HEK293T (cell line): Measurements from ENCODE around the gene CABP4.

Experiments
- BHLHE40 ChIP-seq: fragments of 450-650 bp; IDR thresholded peaks from 2 replicates; pipeline ENCODE4 v1.6.1; 2016; ENCODE audit warnings: mild to moderate bottlenecking, moderate library complexity, borderline replicate concordance
- FOXA1 ChIP-seq: fragments of 450-650 bp; IDR thresholded peaks from 2 replicates; pipeline ENCODE4 v1.6.1; 2016; ENCODE audit warnings: mild to moderate bottlenecking
- FOXK2 ChIP-seq: fragments of 450-650 bp; IDR thresholded peaks from 2 replicates; pipeline ENCODE4 v1.6.1; 2016; ENCODE audit warnings: mild to moderate bottlenecking
- FOXM1 ChIP-seq: fragments of 450-650 bp; IDR thresholded peaks from 2 replicates; pipeline ENCODE4 v1.6.1; 2017; ENCODE audit warnings: mild to moderate bottlenecking, borderline replicate concordance
- HDGF ChIP-seq: fragments of 450-650 bp; IDR thresholded peaks from 2 replicates; pipeline ENCODE4 v1.6.1; 2017; ENCODE audit warnings: antibody characterized with exemption, borderline replicate concordance
- NFRKB ChIP-seq: fragments of 450-650 bp; IDR thresholded peaks from 2 replicates; pipeline ENCODE4 v1.6.1; 2016; ENCODE audit warnings: mild to moderate bottlenecking, moderate library complexity
- PKNOX1 ChIP-seq: fragments of 450-650 bp; IDR thresholded peaks from 2 replicates; pipeline ENCODE4 v1.6.1; 2016
- SP1 ChIP-seq: fragments of 450-650 bp; IDR thresholded peaks from 2 replicates; pipeline ENCODE4 v1.6.1; 2017
- SUZ12 ChIP-seq: fragments of 450-650 bp; IDR thresholded peaks from 2 replicates; pipeline ENCODE4 v1.6.1; 2016; ENCODE audit warnings: mild to moderate bottlenecking
- TARDBP ChIP-seq: fragments of 450-650 bp; IDR thresholded peaks from 2 replicates; pipeline ENCODE4 v1.6.1; 2016

- TF ChIP-seq FOXM1 = no peak
- no peak for TF ChIP-seq SUZ12
- no peak for TF ChIP-seq SP1
- TF ChIP-seq TARDBP = no peak
- TF ChIP-seq BHLHE40 = no peak
- no peak for TF ChIP-seq NFRKB
- no peak for TF ChIP-seq HDGF
- no peak for TF ChIP-seq FOXK2
- no peak for TF ChIP-seq PKNOX1
- no peak for TF ChIP-seq FOXA1
These were observed 14.0 kb upstream of the CABP4 start for GRCh38 chr11:67441098-67441563.
